ENCODE results near the gene TH. TPM values are rescaled to one million over a fixed set of nuclear protein-coding genes. Genes with fewer than 3 reads are reported as not detected.

Gene TH
- polyA plus RNA-seq, 2 of the 4 experiments (the other 2 are of a cell fraction): not detected

DNA sequence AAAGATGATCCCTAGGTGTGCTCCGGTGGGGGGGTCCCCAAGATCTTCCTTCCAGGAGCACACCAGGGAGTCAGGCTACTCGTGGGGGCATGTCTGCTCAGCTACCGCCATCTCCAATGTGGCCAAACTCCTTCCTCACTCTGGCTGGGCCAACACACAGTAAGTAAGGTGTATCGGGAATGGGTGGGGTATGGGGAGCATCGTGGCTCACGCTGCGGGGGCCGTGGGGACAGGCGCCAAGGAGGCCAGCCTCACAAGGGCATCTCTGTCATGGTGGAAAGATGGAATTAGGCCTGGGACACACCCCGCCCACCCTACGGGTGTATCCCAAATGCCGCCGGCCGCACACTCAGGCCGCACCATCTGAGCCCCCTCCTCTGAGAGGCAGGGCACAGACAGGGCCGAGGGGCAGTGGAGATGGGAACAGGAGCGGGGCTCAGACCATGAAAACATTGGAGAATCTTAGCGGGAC lies 40.7 kb downstream of the TH start:
- Histone ChIP-seq H3K4me1 (no peaks in the 10 kb centered on the region), H3K9me3 (no peaks in the 10 kb centered on the region), H3K4me3 (no peak overlapping the region), H3K27ac (no peak overlapping the region), H3K4me2 (no peak overlapping the region)
- TF ChIP-seq FOSB (CRISPR knock-in tag; IDR thresholded peaks at IDR 0.05) (no peak), RARB (CRISPR knock-in tag; IDR thresholded peaks at IDR 0.05) (no peak), KDM1A (IDR thresholded peaks at IDR 0.05; ENCODE audit: low read depth) (no peak), HEYL (CRISPR knock-in tag; IDR thresholded peaks at IDR 0.05) (no peak), RNF2 (IDR thresholded peaks at IDR 0.05; ENCODE audit: borderline replicate concordance, low read depth) (no peak), POLR2A (IDR thresholded peaks at IDR 0.05; ENCODE audit: low read length) (no peak), TP53 (CRISPR knock-in tag; IDR thresholded peaks at IDR 0.05) (no peak), ZFP36 (IDR thresholded peaks at IDR 0.05; ENCODE audit: borderline replicate concordance, partially characterized antibody) (no peak), CEBPB (IDR thresholded peaks at IDR 0.05) (no peak), ZC3H11A (IDR thresholded peaks at IDR 0.05) (no peak), CHD4 (IDR thresholded peaks at IDR 0.05; ENCODE audit: borderline replicate concordance) (no peak), CBX2 (IDR thresholded peaks at IDR 0.05; ENCODE audit: borderline replicate concordance, low read depth) (no peak), RCOR1 (IDR thresholded peaks at IDR 0.05; ENCODE audit: low read depth, low read length) (no peak), SREBF2 (IDR thresholded peaks at IDR 0.05) (no peak)
- TF ChIP-seq, protein P1, sequence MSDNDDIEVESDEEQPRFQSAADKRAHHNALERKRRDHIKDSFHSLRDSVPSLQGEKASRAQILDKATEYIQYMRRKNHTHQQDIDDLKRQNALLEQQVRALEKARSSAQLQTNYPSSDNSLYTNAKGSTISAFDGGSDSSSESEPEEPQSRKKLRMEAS (IDR thresholded peaks at IDR 0.05): no peak
- TF ChIP-seq, protein P2, sequence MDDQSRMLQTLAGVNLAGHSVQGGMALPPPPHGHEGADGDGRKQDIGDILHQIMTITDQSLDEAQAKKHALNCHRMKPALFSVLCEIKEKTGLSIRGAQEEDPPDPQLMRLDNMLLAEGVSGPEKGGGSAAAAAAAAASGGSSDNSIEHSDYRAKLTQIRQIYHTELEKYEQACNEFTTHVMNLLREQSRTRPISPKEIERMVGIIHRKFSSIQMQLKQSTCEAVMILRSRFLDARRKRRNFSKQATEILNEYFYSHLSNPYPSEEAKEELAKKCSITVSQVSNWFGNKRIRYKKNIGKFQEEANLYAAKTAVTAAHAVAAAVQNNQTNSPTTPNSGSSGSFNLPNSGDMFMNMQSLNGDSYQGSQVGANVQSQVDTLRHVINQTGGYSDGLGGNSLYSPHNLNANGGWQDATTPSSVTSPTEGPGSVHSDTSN (IDR thresholded peaks at IDR 0.05): no peak
- TF ChIP-seq, protein P3, sequence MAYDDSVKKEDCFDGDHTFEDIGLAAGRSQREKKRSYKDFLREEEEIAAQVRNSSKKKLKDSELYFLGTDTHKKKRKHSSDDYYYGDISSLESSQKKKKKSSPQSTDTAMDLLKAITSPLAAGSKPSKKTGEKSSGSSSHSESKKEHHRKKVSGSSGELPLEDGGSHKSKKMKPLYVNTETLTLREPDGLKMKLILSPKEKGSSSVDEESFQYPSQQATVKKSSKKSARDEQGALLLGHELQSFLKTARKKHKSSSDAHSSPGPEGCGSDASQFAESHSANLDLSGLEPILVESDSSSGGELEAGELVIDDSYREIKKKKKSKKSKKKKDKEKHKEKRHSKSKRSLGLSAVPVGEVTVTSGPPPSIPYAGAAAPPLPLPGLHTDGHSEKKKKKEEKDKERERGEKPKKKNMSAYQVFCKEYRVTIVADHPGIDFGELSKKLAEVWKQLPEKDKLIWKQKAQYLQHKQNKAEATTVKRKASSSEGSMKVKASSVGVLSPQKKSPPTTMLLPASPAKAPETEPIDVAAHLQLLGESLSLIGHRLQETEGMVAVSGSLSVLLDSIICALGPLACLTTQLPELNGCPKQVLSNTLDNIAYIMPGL (CRISPR knock-in tag; IDR thresholded peaks at IDR 0.05; ENCODE audit: borderline replicate concordance): no peak
- ChIA-PET POLR2A (no interaction called here), CTCF (interaction anchor here (1.1 kb wide), 1 partner anchor 438 kb away, joined by 3 read pairs; no protein-coding TSS in a partner anchor)
- FAIRE-seq: no peak
- WGBS (ENCODE audit: missing lambda C conversion rate): 90% methylated on average over 17 of the region's 18 CpGs
- ATAC-seq: no peak
- no peak for DNase-seq (ENCODE audit: low read depth in 1 of 2, low spot score in 1 of 2)

DNA sequence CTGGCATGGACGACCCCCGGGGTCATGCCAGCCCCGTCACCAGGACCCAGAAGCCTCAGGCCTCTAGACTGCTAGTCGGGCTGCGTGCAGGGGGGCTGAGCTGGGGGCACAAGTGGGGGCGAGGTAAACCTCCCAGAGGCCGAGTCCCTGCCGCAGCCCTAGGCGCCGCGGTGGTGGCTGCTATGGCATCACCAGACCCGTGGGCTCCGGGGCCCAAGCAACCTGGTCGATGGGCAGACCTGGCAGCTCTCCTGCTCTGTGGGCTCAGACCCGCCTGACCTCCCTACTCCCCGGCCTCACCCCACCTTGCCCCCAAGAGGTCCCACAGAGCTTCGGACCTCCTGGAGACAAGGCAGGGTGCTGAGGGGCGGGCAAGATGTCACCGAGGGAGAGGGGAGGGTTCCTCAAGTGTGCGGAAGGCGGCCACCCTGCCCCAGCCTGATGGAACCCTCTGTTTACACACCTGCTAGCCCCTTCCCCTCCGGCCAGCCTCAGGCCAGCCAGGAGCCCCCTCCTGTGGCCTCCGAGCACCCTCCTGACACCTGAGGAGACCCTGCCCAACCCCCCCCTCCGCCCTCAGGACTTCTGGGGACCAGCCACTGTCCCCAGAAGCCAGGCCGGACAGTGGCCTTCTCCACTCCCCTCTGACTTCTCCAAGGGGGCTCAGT lies 41.8 kb downstream of the TH start:
- CTCF ChIA-PET: interaction anchor here (0.6 to 3.1 kb wide), 2 partner anchors 10 to 22 kb away, joined by 4 to 10 read pairs; no protein-coding TSS in a partner anchor

More for the DNA sequence above, 41.8 kb downstream of the TH start:
- Histone ChIP-seq H3K4me2 (no peak overlapping the region), H3K4me3 (no peak overlapping the region), H3K9me3 (no peaks in the 10 kb centered on the region), H3K27ac (no peak overlapping the region), H3K4me1 (no peaks in the 10 kb centered on the region)
- DNase-seq (ENCODE audit: low read depth in 1 of 2, low spot score in 1 of 2) (no peak), FAIRE-seq (no peak), ATAC-seq (no peak)
- POLR2A ChIA-PET: no interaction called here
- 84% methylated on average over 6 of the region's 25 CpGs for WGBS (ENCODE audit: missing lambda C conversion rate)
- TF ChIP-seq SREBF2 (IDR thresholded peaks at IDR 0.05) (no peak), ZFP36 (IDR thresholded peaks at IDR 0.05; ENCODE audit: borderline replicate concordance, partially characterized antibody) (no peak), FOXS1 (CRISPR knock-in tag; IDR thresholded peaks at IDR 0.05) (no peak), POLR2AphosphoS2 (conservative IDR thresholded peaks at IDR 0.05; ENCODE audit: low read length) (no peak), CBX8 (IDR thresholded peaks at IDR 0.05) (no peak), CBX2 (IDR thresholded peaks at IDR 0.05; ENCODE audit: borderline replicate concordance, low read depth) (no peak), CHD4 (IDR thresholded peaks at IDR 0.05; ENCODE audit: borderline replicate concordance) (no peak), GATA3 (IDR thresholded peaks at IDR 0.05; ENCODE audit: borderline replicate concordance) (no peak), ESRRA (IDR thresholded peaks at IDR 0.05; ENCODE audit: borderline replicate concordance, low read length) (no peak)
- TF ChIP-seq, protein P4, sequence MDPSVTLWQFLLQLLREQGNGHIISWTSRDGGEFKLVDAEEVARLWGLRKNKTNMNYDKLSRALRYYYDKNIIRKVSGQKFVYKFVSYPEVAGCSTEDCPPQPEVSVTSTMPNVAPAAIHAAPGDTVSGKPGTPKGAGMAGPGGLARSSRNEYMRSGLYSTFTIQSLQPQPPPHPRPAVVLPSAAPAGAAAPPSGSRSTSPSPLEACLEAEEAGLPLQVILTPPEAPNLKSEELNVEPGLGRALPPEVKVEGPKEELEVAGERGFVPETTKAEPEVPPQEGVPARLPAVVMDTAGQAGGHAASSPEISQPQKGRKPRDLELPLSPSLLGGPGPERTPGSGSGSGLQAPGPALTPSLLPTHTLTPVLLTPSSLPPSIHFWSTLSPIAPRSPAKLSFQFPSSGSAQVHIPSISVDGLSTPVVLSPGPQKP (IDR thresholded peaks at IDR 0.05; ENCODE audit: low read depth, low read length): no peak
- TF ChIP-seq, protein P3 (CRISPR knock-in tag; IDR thresholded peaks at IDR 0.05; ENCODE audit: borderline replicate concordance): no peak

Data from A549 (cell line).